AG09319 (cell line): ENCODE data around the gene DTD1.

ENCODE experiments used
- DNase-seq: peaks from one replicate; pipeline ENCODE4 v3.0.0-alpha.2; 2010; ENCODE audit warnings: low read depth; ENCODE audit errors: extremely low read depth
- CTCF ChIP-seq: IDR thresholded peaks from 2 replicates; pipeline ENCODE4 v1.5.1; 2011; ENCODE audit warnings: low read depth, mild to moderate bottlenecking, inconsistent platforms, low read length, moderate library complexity

DTD1 gene

GRCh38 chr20:18585134-18585533 is 2.7 kb upstream of the DTD1 start:
- no peak for TF ChIP-seq CTCF
- peak; percentile 28 for DNase-seq

GRCh38 chr20:18588574-18588933 is 700 bp downstream of the DTD1 start:
- no peak for DNase-seq

GRCh38 chr20:18589941-18590674 is 2.3 kb downstream of the DTD1 start:
- TF ChIP-seq CTCF = no peak
- DNase-seq = no peak

More at GRCh38 chr20:18588574-18588933, 700 bp downstream of the DTD1 start:
- TF ChIP-seq CTCF = no peak

GRCh38 chr20:18596270-18596669 is 8.4 kb downstream of the DTD1 start:
- DNase-seq = no peak
- no peak for TF ChIP-seq CTCF

GRCh38 chr20:18609741-18610140 is 21.9 kb downstream of the DTD1 start:
- DNase-seq = no peak
- no peak for TF ChIP-seq CTCF

- TF ChIP-seq CTCF = no peak
Measured at GRCh38 chr20:18611492-18611891, 23.6 kb downstream of the DTD1 start.

GRCh38 chr20:18613553-18613952 is 25.7 kb downstream of the DTD1 start:
- no peak for TF ChIP-seq CTCF
- DNase-seq = no peak

More at GRCh38 chr20:18611492-18611891, 23.6 kb downstream of the DTD1 start:
- DNase-seq = no peak
